Stomach smooth muscle (tissue), 2 donors: ENCODE data around the gene MUC12.
"Not testable (repeated sequence)": the region's sequence is repeated elsewhere in the genome, so short reads cannot be mapped to it uniquely, and the experiment has no call there.

ENCODE experiments used
- H3K27ac ChIP-seq: one replicate; pipeline ENCODE4 v1.7.0; 2013; ENCODE audit warnings: mild to moderate bottlenecking, low read length, inconsistent platforms
- H3K27me3 ChIP-seq, 2 donors: one replicate each; pipeline ENCODE4 v1.7.0; 2013; ENCODE audit warnings: low read length in 2 of 2; ENCODE audit not compliant: insufficient read depth in 2 of 2, control insufficient read depth in 1 of 2
- H3K36me3 ChIP-seq, 2 donors: one replicate each; pipeline ENCODE4 v1.7.0; 2013; ENCODE audit warnings: low read length in 2 of 2; ENCODE audit not compliant: control insufficient read depth in 2 of 2, insufficient read depth in 2 of 2
- H3K4me1 ChIP-seq: one replicate; pipeline ENCODE4 v1.7.0; 2013; ENCODE audit warnings: low read length; ENCODE audit not compliant: control insufficient read depth, insufficient read depth
- H3K4me3 ChIP-seq, 2 donors: one replicate each; pipeline ENCODE4 v1.7.0; 2013; ENCODE audit warnings: low read length in 2 of 2
- H3K9ac ChIP-seq, 2 donors: one replicate each; pipeline ENCODE4 v1.7.0; 2013; ENCODE audit warnings: low read length in 2 of 2, mild to moderate bottlenecking in 1 of 2
- H3K9me3 ChIP-seq, 2 donors: one replicate each; pipeline ENCODE4 v1.7.0; 2013; ENCODE audit warnings: low read length in 2 of 2; ENCODE audit not compliant: control insufficient read depth in 2 of 2
- donor health status: healthy.
- donor health status: Pancreatic carcinoma.

Gene MUC12

GRCh38 chr7:100969066-100969615 is at the start of gene MUC12:
Gene MUC12, plus strand, starts transcription at chr7:100969565. Its CDS starts 58 bp downstream, at chr7:100969623.
- no peak within 1 kb of the TSS for H3K9ac ChIP-seq
- H3K36me3 ChIP-seq: no peaks in the 10 kb centered on the region
- H3K27ac ChIP-seq: no peak within 1 kb of the TSS
- no peak within 1 kb of the TSS for H3K4me3 ChIP-seq
- peaks cover 19% of the 10 kb centered on the region for H3K4me1 ChIP-seq
- peaks cover 50 to 52% of the 10 kb centered on the region in 2 donors for H3K27me3 ChIP-seq
- H3K9me3 ChIP-seq: peaks cover 0 to 5% of the 10 kb centered on the region in 2 donors

GRCh38 chr7:100919779-100920437 is 49.5 kb upstream of the MUC12 start:
- H3K9me3 ChIP-seq: not testable (repeated sequence)

GRCh38 chr7:100921039-100921438 is 48.3 kb upstream of the MUC12 start:
- Histone ChIP-seq H3K27me3 (peaks cover 3 to 4% of the 10 kb centered on the region in 2 donors), H3K4me1 (no peaks in the 10 kb centered on the region), H3K36me3 (no peaks in the 10 kb centered on the region), H3K4me3 (no peak overlapping the region), H3K9ac (no peak overlapping the region), H3K9me3 (no peaks in the 10 kb centered on the region), H3K27ac (no peak overlapping the region)

More at GRCh38 chr7:100919779-100920437, 49.5 kb upstream of the MUC12 start:
- not testable (repeated sequence) for H3K27ac ChIP-seq, H3K36me3 ChIP-seq, H3K27me3 ChIP-seq, H3K4me3 ChIP-seq, H3K4me1 ChIP-seq, H3K9ac ChIP-seq

GRCh38 chr7:100923616-100924015 is 45.7 kb upstream of the MUC12 start:
- not testable (repeated sequence) for H3K27me3 ChIP-seq, H3K9ac ChIP-seq, H3K27ac ChIP-seq, H3K9me3 ChIP-seq, H3K4me3 ChIP-seq, H3K4me1 ChIP-seq, H3K36me3 ChIP-seq

GRCh38 chr7:100929808-100930174 is 39.6 kb upstream of the MUC12 start:
- Histone ChIP-seq H3K4me1 (no peaks in the 10 kb centered on the region), H3K9me3 (no peaks in the 10 kb centered on the region), H3K27me3 (no peaks in the 10 kb centered on the region), H3K4me3 (no peak overlapping the region), H3K36me3 (no peaks in the 10 kb centered on the region), H3K27ac (no peak overlapping the region), H3K9ac (no peak overlapping the region)

GRCh38 chr7:100933734-100934133 is 35.6 kb upstream of the MUC12 start:
- no peak overlapping the region for H3K27ac ChIP-seq
- no peaks in the 10 kb centered on the region for H3K27me3 ChIP-seq
- H3K9ac ChIP-seq: no peak overlapping the region
- H3K4me1 ChIP-seq: no peaks in the 10 kb centered on the region
- no peaks in the 10 kb centered on the region for H3K36me3 ChIP-seq
- H3K9me3 ChIP-seq: no peaks in the 10 kb centered on the region
- H3K4me3 ChIP-seq: no peak overlapping the region

GRCh38 chr7:100935381-100935780 is 34.0 kb upstream of the MUC12 start:
- not testable (repeated sequence) for H3K36me3 ChIP-seq, H3K27me3 ChIP-seq, H3K9me3 ChIP-seq, H3K4me3 ChIP-seq, H3K4me1 ChIP-seq, H3K27ac ChIP-seq, H3K9ac ChIP-seq

- not testable (repeated sequence) for H3K9ac ChIP-seq, H3K4me1 ChIP-seq, H3K27ac ChIP-seq, H3K27me3 ChIP-seq, H3K36me3 ChIP-seq, H3K9me3 ChIP-seq, H3K4me3 ChIP-seq
These were observed 33.2 kb upstream of the MUC12 start for GRCh38 chr7:100936167-100936566.

GRCh38 chr7:100942045-100942774 is 27.2 kb upstream of the MUC12 start:
- H3K9ac ChIP-seq: no peak overlapping the region

GRCh38 chr7:100943693-100944092 is 25.7 kb upstream of the MUC12 start:
- Histone ChIP-seq H3K4me3 (no peak overlapping the region), H3K4me1 (no peaks in the 10 kb centered on the region), H3K9me3 (peaks cover 2 to 10% of the 10 kb centered on the region in 2 donors), H3K27me3 (peaks cover 4 to 9% of the 10 kb centered on the region in 2 donors), H3K27ac (no peak overlapping the region), H3K36me3 (no peaks in the 10 kb centered on the region), H3K9ac (no peak overlapping the region)

More at GRCh38 chr7:100942045-100942774, 27.2 kb upstream of the MUC12 start:
- no peak overlapping the region for H3K4me3 ChIP-seq
- no peaks in the 10 kb centered on the region for H3K36me3 ChIP-seq
- H3K27ac ChIP-seq: no peak overlapping the region
- H3K27me3 ChIP-seq: peaks cover 4 to 9% of the 10 kb centered on the region in 2 donors
- H3K9me3 ChIP-seq: peaks cover 2 to 10% of the 10 kb centered on the region in 2 donors
- no peaks in the 10 kb centered on the region for H3K4me1 ChIP-seq

GRCh38 chr7:100944138-100944537 is 25.2 kb upstream of the MUC12 start:
- H3K27me3 ChIP-seq: peaks cover 6 to 11% of the 10 kb centered on the region in 2 donors
- no peak overlapping the region for H3K27ac ChIP-seq
- no peak overlapping the region for H3K9ac ChIP-seq
- H3K4me1 ChIP-seq: no peaks in the 10 kb centered on the region
- H3K9me3 ChIP-seq: peaks cover 2 to 10% of the 10 kb centered on the region in 2 donors
- no peak overlapping the region for H3K4me3 ChIP-seq
- H3K36me3 ChIP-seq: no peaks in the 10 kb centered on the region
